WTC11 (cell line): Measurements from ENCODE around the gene NUP93. TPM values are rescaled to one million over a fixed set of nuclear protein-coding genes. Genes with fewer than 3 reads are reported as not detected.

Experiments used
- ATAC-seq: fragments of 200-7000 bp; cut with Tn5 transposase; 2 replicates; pipeline ENCODE4 v1.10.0; 2021; ENCODE audit warnings: mild to moderate bottlenecking, moderate library complexity
- CTCF ChIA-PET: fragments of 300-600 bp; sonication (Branson Sonifier 250); formaldehyde crosslinking; loops from one replicate; lab custom pipeline; 2021; ENCODE audit warnings: antibody characterized with exemption; lab: Charles Lee
- POLR2A ChIA-PET: fragments of 350-600 bp; sonication (Branson Sonifier 250); formaldehyde crosslinking; loops from one replicate; lab custom pipeline; 2021; ENCODE audit warnings: antibody characterized with exemption; lab: Charles Lee
- DNase-seq: peaks from one replicate; pipeline ENCODE4 v3.0.0; 2021; ENCODE audit warnings: low spot score
- H3K27ac Mint-ChIP-seq: 2 replicates; pipeline ENCODE4 v1.8.0; 2021; ENCODE audit warnings: mixed read lengths
- H3K27me3 Mint-ChIP-seq: 2 replicates; pipeline ENCODE4 v1.8.0; 2021; ENCODE audit warnings: low read depth, mild to moderate bottlenecking, moderate library complexity, mixed read lengths
- H3K36me3 Mint-ChIP-seq: 2 replicates; pipeline ENCODE4 v1.8.0; 2021; ENCODE audit warnings: mixed read lengths
- H3K4me1 Mint-ChIP-seq: 2 replicates; pipeline ENCODE4 v1.8.0; 2022; ENCODE audit warnings: mixed read lengths
- H3K4me3 Mint-ChIP-seq: 2 replicates; pipeline ENCODE4 v1.8.0; 2021; ENCODE audit warnings: mild to moderate bottlenecking, moderate library complexity, mixed read lengths
- H3K9me3 Mint-ChIP-seq: 2 replicates; pipeline ENCODE4 v1.8.0; 2021; ENCODE audit warnings: mixed read lengths
- ARID4B ChIP-seq: sonication (generic); formaldehyde crosslinking; IDR thresholded peaks from 2 replicates; pipeline ENCODE4 v1.8.0; 2023; ENCODE audit warnings: missing genetic modification reagents, mild to moderate bottlenecking, borderline replicate concordance
- ATF3 ChIP-seq: sonication (generic); formaldehyde crosslinking; conservative IDR thresholded peaks from 2 replicates; pipeline ENCODE4 v1.8.1; 2022; ENCODE audit warnings: mild to moderate bottlenecking, missing genetic modification reagents
- CDX4 ChIP-seq: fragments of 250-450 bp; sonication (Bioruptor Pico); IDR thresholded peaks from 2 replicates; pipeline ENCODE4 v1.9.0; 2021; ENCODE audit warnings: moderate library complexity, mild to moderate bottlenecking, inconsistent platforms, borderline replicate concordance
- CREB1 ChIP-seq: sonication (generic); formaldehyde crosslinking; IDR thresholded peaks from 2 replicates; pipeline ENCODE4 v1.8.0; 2023; ENCODE audit warnings: mild to moderate bottlenecking, missing genetic modification reagents
- CTCF ChIP-seq: fragments of 200-600 bp; IDR thresholded peaks from 2 replicates; pipeline ENCODE4 v1.8.0; 2022; ENCODE audit warnings: antibody characterized with exemption
- E2F5 ChIP-seq: sonication (generic); formaldehyde crosslinking; IDR thresholded peaks from 2 replicates; pipeline ENCODE4 v1.8.1; 2022; ENCODE audit warnings: mild to moderate bottlenecking, moderate library complexity, missing genetic modification reagents
- EMX1 ChIP-seq: fragments of 250-450 bp; sonication (Bioruptor Pico); IDR thresholded peaks from 2 replicates; pipeline ENCODE4 v1.8.0; 2021; ENCODE audit warnings: mild to moderate bottlenecking
- IRF1 ChIP-seq: sonication (generic); formaldehyde crosslinking; IDR thresholded peaks from 2 replicates; pipeline ENCODE4 v1.8.0; 2023; ENCODE audit warnings: missing genetic modification reagents
- KAT7 ChIP-seq: sonication (generic); formaldehyde crosslinking; IDR thresholded peaks from 2 replicates; pipeline ENCODE4 v1.8.1; 2023; ENCODE audit warnings: missing genetic modification reagents, mild to moderate bottlenecking, borderline replicate concordance
- MYBL2 ChIP-seq: sonication (generic); formaldehyde crosslinking; IDR thresholded peaks from 2 replicates; pipeline ENCODE4 v1.8.1; 2023; ENCODE audit warnings: mild to moderate bottlenecking, moderate library complexity, missing genetic modification reagents
- NR1H2 ChIP-seq: sonication (generic); formaldehyde crosslinking; IDR thresholded peaks from 2 replicates; pipeline ENCODE4 v1.9.0; 2021; ENCODE audit warnings: mild to moderate bottlenecking, moderate library complexity, missing genetic modification reagents
- NR3C1 ChIP-seq: sonication (generic); formaldehyde crosslinking; conservative IDR thresholded peaks from 2 replicates; pipeline ENCODE4 v1.8.1; 2023; ENCODE audit warnings: low read depth, mild to moderate bottlenecking, missing genetic modification reagents
- PRDM15 ChIP-seq: sonication (generic); formaldehyde crosslinking; IDR thresholded peaks from 2 replicates; pipeline ENCODE4 v1.8.0; 2022; ENCODE audit warnings: missing genetic modification reagents
- RORB ChIP-seq: fragments of 250-450 bp; sonication (Bioruptor Pico); IDR thresholded peaks from 2 replicates; pipeline ENCODE4 v1.9.0; 2021; ENCODE audit warnings: mild to moderate bottlenecking
- ZNF416 ChIP-seq: fragments of 250-450 bp; sonication (Bioruptor Pico); IDR thresholded peaks from 2 replicates; pipeline ENCODE4 v1.9.0; 2021; ENCODE audit warnings: mild to moderate bottlenecking, inconsistent platforms
- total RNA-seq: library from RNA; stranded (reverse); gene quantifications from 3 replicates; pipeline ENCODE4 v1.2.3, GENCODE V29; 2021

NUP93 gene
- total RNA-seq, 1 experiment from 2014 or later = 185 TPM

- DNase-seq (no peak), ATAC-seq (no peak)
- ChIA-PET CTCF (interaction anchor here (0.5 to 1.1 kb wide), 2 partner anchors 13 to 14 kb away, joined by 3 read pairs; no protein-coding TSS in a partner anchor), POLR2A (no interaction called here)
- no peaks in the 10 kb centered on the region for H3K4me1 Mint-ChIP-seq
- no peak overlapping the region for H3K27ac Mint-ChIP-seq
- no peaks in the 10 kb centered on the region for H3K27me3 Mint-ChIP-seq
- no peaks in the 10 kb centered on the region for H3K36me3 Mint-ChIP-seq
- no peaks in the 10 kb centered on the region for H3K9me3 Mint-ChIP-seq
- no peak for TF ChIP-seq MYBL2 (CRISPR knock-in tag)
- TF ChIP-seq PRDM15 (CRISPR knock-in tag) = no peak
- TF ChIP-seq KAT7 (CRISPR knock-in tag) = no peak
- no peak for TF ChIP-seq NR3C1 (CRISPR knock-in tag)
- TF ChIP-seq CREB1 (CRISPR knock-in tag) = no peak
- no peak for TF ChIP-seq RORB (CRISPR knock-in tag)
- TF ChIP-seq ZNF416 = no peak
- no peak for TF ChIP-seq E2F5
- no peak for TF ChIP-seq NR1H2 (CRISPR knock-in tag)
- TF ChIP-seq CTCF = no peak
- TF ChIP-seq ARID4B (CRISPR knock-in tag) = no peak
- TF ChIP-seq EMX1 = no peak
- TF ChIP-seq IRF1 = no peak
- TF ChIP-seq CDX4 (CRISPR knock-in tag) = no peak
- no peak for TF ChIP-seq ATF3 (CRISPR knock-in tag)
- no peak overlapping the region for H3K4me3 Mint-ChIP-seq
These were observed 146.1 kb downstream of the NUP93 start for GRCh38 chr16:56876048-56876447.
